ENCODE measurements around the gene AFF1. TPM values are rescaled to one million over a fixed set of nuclear protein-coding genes. Genes with fewer than 3 reads are reported as not detected.
A peak's percentile ranks its signal among the peaks of the same experiment; 100 is the strongest.
"Not testable (repeated sequence)": the region's sequence is repeated elsewhere in the genome, so short reads cannot be mapped to it uniquely, and the experiment has no call there.

AFF1 gene
- total RNA-seq, 1 donor from 2014 or later, result 13.2 TPM

DNA sequence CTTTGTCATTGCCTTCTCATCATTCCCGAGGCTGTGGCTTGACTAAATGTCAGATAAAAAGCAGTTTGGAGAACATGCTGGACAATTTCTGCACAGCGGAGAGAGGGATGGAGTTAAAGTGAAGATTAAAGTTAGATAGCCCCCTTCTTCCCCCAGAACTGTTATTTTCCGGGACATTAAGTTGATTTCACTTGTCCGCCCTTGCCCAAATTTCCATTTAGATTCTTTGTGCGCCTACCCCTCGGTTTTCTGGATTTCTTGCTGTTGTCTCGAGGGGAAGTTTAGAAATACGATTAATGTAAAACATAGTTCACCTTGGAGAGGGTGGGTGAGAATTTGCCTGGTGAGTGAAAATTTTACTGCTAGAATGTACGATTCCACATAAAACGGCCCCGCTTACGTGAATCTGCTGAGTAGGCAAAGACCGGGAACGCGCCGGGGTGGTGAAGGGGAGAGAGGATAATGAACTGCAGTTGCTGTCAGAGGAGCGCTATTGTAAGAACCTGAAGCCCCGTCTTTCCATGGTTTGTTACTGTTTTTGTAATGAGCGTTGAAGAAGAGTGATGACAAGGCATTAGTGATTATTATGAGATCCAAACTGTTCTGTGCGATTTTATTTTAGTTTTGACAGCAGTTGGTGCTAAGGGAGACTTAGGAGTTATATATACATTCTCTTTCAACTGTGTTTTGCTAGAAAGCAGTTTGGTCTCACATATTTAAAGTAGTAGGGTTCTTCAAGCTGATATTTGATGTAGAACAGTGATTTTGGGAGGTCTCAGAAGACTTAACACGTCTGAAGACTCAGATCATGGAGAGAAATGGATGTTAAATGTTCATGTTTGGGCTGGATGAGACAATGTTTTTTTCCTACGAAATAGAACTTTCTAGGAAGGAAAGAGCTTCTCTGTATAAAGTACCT is 73.0 kb downstream of the AFF1 start:
- DNase-seq (ENCODE audit: low read depth in 2 of 2), result peak in 1 of 2 donors; percentile 66

DNA sequence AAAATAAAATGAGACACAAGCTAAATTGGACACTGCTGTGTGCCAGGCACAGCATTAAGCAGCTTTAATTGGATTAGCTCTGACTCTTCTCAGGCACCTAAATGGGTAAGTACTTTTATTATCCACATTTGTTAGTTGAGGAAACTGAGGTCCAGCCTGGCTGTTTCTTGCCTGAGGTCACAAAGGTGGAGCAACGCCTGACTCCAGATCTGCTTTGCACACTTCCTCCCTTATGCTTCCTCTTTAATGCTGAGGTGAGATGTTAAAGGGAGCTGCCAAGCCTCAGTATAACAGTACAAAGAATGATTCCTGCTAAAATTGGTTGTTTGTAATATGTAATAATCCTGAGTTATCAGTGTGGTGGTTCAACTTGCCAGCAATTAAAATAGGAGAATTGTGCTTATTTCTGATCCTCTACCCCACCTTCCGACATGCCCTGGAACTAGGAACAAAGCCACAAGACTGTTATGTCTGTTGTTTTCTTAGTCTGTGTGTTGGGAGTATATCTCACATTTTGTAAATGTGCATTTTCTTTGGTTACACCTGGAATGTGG is 74.4 kb downstream of the AFF1 start:
- DNase-seq (ENCODE audit: low read depth in 2 of 2), result peak in 1 of 2 donors; percentile 62

DNA sequence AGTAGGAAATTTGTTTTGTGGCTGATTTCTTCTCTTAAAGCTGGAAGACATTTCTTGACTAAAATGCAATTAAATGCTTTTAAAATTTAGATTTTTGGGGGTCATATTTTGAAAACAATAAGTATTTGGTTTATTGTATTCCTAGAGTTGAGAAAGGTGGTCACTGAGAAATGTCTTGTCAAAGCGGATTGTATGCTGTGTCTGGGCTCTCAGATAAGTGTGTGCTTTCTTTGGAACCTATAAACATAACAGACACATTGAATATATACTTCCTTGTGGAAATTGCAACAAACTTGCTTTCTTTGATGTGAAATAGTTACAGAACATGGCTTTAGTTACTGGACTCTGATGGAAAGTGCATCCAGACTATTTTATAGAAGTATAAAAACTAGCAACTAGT is 75.4 kb downstream of the AFF1 start:
- DNase-seq (ENCODE audit: low read depth in 2 of 2), result no peak

DNA sequence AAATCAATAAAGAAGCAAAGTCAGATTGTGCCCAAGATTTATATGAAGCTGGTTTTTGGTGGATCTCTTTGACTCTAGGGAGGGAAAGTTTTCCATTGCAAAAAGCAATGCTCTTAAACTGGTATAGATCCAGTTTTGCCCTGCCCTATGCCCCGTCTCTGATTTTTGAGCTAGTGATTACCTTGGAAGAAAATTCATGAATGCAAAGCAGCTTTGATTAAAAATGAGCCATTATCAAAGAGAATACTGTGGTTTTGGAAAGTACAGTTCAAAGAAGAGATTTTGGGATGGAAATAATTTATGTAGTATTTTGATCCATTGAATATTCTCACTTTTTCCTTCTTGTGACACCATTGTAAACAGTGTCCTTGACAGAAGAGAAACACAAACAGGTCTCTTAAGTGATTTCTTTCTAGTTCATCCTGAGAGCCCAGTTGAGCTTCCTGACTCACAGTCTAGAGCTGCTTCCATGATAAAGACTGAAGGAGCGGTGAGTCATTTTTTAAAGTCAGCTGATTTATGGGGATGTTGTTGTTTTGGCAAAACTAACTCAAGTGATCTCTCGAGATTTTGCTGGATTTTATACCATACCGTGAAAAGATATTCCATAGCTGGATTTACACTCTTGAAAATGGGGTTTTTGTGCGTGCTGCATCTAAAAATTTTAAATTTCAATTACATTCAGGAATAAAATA is 76.7 kb downstream of the AFF1 start:
- DNase-seq (ENCODE audit: low read depth in 2 of 2), result peak in 1 of 2 donors; percentile 94

DNA sequence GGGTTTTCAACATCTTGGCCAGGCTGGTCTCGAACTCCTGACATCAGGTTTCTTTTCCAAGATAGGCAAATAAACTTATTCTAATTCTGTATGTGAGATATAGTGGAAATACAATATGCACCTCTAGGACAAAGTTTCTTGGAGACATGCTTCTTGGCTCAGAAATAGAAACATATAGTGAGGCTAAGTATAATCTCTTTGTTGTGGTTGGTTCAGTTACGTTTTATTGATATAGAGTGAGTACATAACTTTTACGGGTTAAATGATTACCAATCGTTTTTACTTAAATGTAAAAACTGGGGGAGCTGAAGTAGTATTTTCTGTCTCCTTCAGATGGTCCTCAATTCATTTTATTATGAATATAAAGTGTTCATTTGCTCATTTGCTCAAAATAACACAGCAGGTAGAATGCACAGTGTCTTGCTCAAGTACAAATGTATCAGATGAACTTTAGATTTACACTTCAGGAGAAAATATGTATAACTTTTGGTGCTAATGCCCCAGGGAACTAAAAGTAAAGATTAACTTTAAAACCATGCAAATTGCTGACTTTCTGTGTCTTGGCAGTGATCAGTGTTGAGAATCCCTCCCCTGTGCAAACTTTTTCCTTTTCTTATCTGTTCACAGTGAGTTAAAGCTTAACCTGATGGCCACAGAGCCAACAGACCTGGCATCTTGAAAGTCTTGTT is 77.6 kb downstream of the AFF1 start:
- no peak for DNase-seq (ENCODE audit: low read depth in 2 of 2)

DNA sequence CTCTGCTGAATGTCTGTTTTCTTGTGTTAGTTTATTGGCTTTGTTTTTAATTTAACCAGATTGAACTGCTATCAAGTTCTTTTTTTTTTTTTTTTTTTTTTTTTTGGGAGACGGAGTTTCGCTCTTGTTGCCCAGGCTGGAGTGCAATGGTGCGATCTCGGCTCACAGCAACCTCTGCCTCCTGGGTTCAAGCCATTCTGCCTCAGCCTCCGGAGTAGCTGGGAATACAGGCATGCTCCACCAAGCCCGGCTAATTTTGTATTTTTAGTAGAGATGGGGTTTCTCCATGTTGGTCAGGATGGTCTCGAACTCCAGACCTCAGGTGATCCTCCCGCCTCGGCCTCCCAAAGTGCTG is 78.1 kb downstream of the AFF1 start:
- DNase-seq (ENCODE audit: low read depth in 2 of 2), result not testable (repeated sequence)

DNA sequence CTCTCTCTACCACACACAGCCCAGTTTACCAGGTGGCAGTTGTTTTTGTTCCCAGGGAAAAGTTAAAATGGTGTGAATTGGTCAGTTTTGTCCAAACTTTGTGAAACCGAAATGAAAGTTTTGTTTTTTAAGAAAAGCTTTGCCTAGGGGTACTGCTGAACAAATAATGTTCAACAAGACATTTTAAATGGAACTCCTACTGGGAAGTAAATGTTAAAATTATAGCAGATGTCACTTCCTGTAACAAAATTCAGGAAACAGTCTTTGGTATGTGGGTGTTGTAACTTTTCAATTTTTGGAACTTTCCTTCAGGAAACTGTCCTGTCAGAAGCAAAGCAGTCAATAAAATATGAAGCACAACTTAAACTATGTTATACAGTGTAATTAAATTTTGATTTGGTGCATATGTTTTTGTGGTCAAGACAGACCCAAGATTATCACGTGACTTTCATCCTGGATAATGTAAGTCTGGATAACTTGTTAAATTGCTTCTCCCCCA is 79.5 kb downstream of the AFF1 start:
- DNase-seq (ENCODE audit: low read depth in 2 of 2), result peak in 1 of 2 donors; percentile 49

DNA sequence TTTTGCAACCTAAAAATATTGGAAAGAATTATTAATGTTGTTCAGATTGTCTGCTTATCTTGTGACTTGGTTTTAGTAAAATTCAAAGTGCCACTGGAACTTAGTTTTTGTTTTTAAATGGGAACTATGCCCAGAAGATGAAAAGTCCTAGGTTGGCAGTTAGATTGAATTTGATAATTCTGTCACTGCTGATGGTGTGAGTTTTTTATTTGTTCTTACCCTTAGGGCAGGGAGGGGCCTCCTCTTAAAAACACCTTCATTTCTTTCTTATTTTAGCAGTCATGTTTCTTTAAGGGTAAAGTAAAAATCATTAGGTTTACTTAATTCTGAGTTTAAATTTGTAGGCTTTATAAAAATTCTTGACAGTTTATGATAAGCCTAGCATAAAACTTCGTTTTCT is 80.6 kb downstream of the AFF1 start:
- no peak for DNase-seq (ENCODE audit: low read depth in 2 of 2)

DNA sequence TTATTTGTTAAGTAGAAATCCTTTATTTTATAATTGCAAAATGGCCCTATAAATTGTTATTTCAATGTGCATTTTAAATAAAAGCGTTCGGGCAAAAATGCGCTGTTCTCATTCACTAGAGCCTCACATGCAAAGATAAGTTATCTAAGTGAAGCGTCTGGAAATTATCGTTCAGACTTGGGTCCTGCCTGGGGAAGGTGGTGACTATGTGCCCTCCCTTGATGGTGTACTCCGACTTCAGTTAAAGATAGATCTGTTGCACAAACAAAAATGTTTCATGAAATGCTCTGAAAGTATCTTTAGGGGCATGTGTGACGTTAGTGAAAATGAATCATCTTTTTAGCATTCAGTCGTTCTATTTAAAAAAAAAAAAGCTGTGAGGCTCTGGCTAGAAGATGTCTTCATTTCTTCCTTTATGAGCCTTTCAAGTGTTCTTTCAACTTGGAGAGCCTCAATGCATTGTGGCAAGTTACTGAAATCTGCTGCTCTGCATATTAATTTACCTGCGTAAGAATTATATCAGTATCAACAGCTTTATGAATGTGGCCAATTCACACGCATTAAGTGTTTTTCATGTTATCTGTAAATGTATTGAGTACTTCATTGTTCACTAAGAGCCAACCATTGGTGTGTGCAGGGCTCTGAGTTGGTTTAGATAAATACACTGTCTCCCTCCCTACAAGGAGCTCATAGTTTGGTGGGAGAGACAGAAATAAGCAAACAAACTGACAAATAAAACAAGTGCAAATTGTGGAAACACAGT is 83.0 kb downstream of the AFF1 start:
- DNase-seq (ENCODE audit: low read depth in 2 of 2), result no peak

DNA sequence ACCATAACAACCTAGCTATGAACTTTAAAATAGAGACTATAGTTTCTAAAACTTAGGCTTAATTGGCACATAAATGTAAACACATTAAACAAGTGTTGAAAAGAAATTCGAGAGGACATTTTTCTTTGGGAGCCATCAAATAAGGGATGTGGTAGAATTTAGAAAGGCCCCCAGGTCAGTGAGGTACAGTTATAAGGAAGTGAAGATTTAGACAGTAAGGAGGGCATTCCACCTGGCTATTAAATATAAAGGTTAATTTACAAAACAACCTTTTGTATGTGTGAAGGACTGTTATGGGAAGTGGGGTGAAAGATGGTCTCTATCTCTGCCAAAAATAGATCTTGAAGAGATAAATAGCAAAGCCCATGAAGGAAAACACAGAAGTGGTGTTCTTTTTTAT is 83.9 kb downstream of the AFF1 start:
- DNase-seq (ENCODE audit: low read depth in 2 of 2), result no peak

DNA sequence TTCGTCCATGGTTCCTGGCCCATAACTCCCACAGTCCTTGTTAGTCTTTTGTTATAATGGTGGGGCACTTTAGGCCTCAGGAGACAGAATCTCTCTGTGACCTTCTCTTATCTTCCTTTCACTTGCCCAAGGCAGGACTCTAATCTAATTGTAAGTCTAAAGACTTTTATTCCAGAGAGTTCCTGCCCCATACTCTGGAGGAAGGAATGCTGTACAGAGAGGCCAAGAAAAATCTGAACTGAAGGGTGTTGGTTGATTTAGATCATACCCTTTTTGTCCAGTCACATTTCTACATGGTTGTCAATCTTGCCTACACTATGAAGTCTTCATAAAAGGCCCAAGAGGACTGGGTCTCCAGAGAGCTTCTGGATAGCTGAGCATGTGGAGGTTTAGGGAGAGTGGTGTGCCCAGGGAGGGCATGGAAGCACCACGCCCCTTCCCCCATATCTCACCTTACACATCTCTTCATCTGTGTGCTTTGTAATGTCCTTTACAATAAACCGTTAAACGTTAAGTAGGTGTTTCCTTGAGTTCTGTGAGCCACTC is 84.5 kb downstream of the AFF1 start:
- DNase-seq (ENCODE audit: low read depth in 2 of 2), result no peak

DNA sequence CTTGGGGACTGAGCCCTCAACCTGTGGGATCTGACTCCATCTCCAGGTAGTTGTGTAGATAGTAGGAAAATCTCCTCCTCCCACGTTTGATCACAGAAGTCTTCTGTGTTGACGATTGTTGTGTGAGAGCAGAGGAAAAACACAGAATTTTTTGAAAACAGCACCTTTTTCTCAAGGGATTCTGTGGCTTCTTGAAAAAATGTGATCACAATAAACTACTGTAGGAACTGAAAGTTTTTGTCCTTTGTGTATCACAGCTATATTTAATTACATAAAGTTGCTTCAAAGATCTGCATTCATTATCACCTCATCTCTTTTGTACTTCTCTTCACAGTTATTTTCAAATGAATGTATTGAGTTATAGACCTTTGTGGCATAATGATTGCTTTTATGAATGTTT is 85.1 kb downstream of the AFF1 start:
- no peak for DNase-seq (ENCODE audit: low read depth in 2 of 2)

DNA sequence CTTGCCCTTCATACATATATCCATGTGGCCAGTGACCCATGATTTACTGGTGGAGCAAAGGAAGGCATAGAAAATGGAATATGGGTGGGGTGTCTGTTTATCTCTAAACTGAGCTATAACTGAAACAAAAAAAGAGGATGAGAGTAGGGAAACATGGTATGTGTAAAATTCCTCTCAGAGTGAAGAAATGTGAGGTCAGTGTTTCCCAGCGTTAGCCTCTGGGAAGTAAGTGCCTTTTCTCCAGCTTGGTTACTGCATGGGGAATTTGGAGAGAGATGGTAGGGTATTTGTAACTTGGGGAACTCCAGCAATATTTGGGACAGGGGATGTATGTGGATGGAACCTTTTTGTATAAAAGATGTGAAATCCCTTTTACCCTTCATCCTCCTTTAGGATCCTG is 89.4 kb downstream of the AFF1 start:
- no peak for DNase-seq (ENCODE audit: low read depth in 2 of 2)

DNA sequence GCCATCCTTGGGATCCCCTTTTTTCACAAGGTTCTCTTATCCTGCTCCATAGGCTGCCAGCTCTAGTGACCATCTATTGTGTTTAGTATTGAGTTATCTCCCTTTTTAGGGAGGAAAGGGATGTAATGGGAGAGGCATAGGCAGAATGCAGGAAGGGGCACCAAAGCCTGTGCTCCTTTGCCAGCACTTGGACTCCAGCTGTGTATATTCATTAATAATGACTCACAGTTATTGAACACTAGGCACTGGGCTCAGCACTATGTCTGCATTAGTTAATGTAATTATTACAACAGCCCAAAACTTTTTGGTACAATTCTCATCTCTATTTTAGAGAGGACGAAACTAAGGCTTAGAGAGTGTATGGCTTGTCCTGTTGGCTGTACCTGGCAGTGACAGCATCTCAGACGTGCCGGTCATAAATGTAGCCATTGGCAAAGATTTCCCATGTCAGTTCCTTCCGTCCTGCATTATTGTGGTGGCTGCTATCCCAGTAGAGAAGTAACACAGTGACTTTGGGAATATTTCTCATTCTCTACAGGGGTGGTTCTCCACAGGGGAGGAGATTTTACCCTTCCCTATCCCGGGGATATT is 90.3 kb downstream of the AFF1 start:
- DNase-seq (ENCODE audit: low read depth in 2 of 2), result peak in 1 of 2 donors; percentile 29

DNA sequence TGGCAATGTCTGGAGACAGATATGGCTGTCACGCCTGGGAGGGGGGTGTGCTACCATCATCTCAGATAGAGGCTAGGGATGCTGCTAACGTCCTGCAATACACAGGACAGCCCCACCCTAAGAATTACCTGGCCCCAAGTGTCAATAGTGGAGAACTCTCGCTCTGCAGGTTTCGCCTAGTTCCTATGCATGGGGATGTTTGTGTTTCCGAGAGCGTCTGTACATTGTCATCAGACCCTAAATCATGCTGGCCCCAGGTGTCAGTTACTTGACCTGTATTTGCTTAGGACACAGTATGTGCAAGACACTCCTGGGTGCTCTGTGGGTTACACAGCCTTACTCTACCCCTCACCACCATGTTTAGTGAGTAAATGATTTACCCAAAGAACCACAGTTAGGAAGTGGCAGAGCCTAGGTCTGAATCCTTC is 90.8 kb downstream of the AFF1 start:
- no peak for DNase-seq (ENCODE audit: low read depth in 2 of 2)

DNA sequence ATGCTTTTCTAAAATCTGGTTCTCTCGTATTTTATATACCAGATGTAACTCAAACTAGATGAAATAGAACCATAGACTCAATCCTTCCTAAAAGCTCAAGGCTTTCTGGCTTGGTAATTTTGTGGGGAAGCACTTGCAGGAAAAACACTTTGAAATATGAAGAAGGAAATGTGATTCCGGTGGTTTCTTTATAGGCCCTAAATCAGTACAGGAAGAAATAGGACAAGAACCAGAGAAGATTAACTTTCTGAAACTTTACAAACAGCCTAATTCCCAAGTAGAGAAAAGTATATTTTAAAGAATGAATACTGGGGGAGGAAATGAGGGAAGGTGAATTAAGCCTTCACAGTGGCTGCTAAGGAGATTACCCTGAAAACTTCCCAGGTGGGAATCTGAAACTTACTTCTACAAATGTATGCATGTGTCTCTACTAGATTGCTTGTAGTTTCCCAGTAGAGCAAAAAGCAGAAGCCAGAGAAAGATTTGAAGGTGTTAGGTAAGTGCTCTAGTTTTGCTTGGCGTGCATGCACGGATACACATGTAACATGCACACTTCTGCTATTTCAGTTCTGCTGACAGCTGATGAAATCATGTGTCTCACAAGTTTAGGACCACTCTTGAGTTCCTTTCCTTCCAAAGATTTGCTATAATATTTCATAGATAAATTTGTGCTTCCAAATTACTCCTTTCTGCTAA is 92.1 kb downstream of the AFF1 start:
- DNase-seq (ENCODE audit: low read depth in 2 of 2), result no peak

DNA sequence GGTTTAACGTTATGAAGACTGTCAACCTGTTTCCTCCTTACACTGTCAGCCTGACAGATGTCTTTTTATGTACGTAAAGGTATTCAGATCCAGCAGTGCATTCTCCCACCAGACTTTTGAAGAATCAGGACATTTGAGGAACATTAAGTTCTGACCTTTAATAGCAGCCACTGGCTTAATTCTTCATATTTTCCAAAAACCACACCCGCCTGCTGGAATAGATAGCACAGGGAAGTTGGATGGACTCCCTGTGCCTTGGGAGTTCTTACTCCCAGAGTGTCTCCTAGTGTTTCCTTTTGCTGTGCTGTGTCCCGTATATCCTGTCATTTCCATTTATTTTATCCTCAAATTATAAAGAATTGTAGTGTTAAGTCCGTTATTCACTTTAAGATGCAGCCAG is 94.5 kb downstream of the AFF1 start:
- DNase-seq (ENCODE audit: low read depth in 2 of 2), result no peak

DNA sequence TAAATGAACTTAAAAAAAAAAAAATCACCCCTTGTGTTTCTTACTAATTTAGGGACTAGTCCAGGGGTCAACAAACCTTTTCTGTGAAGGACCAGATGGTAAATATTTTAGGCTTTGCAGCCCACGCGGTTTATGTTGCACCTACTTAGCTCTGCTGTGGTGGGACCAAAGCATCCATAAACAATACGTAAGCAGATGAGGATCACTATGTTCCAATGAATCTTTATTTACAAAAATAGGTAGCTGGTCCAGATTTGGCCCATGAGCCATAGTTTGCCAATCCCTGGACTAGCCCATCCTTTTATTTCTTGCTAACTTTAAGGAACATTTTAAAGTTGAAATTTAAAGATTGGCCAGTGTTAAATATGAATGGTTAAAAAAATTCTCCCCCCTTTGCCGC is 95.3 kb downstream of the AFF1 start:
- no peak for DNase-seq (ENCODE audit: low read depth in 2 of 2)

DNA sequence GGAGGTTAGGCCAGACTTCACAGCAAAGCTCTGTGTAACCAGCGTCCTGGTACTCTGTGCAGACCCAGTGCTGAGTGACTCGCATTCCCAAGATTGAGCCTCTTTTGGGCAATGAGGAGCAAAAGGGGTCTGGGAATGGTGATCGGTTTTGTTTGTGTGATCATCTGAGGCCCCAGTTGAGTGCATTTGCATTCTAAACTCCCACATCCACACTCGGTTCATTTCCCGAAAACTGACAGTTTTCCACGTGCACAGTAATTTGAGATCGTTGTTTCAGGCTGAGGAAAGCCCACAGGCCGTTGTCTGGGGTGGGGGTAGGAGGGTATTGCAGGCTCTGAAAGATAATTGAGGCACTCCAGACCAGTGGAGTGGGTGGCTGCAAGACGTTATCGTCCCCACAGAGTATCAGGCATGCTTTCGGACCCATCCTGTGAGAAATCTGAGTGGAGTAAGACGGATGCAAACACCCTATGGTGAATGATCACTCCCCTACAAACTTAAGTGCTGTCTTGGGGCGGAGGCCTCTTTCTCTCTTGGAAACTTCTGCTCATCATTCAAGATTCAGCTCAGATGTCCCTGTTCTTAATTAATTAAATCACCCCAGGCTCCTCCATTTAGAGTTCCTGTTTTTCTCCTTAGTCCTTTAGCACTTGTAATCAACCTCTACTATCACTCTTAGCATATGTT is 96.1 kb downstream of the AFF1 start:
- DNase-seq (ENCODE audit: low read depth in 2 of 2), result no peak

All from dermis microvascular lymphatic vessel endothelial cell (primary cell).